Tibial nerve (tissue), 4 donors: ENCODE measurements around the gene ELMO3. TPM values are rescaled to one million over a fixed set of nuclear protein-coding genes. Genes with fewer than 3 reads are reported as not detected.

Experiments
- DNase-seq, 2 donors: peaks; one replicate each; pipeline ENCODE4 v3.0.0-alpha.2; 2019; ENCODE audit warnings: low spot score in 2 of 2
- H3K27ac ChIP-seq, 4 donors: fragments of 200-600 bp; sonication (generic) in 3 of 4; one replicate each; pipeline ENCODE4 v1.5.1; 2017 to 2019; ENCODE audit warnings: mild to moderate bottlenecking in 1 of 4
- H3K27me3 ChIP-seq, 2 donors: fragments of 200-600 bp; sonication (generic) in 1 of 2; one replicate each; pipeline versions ENCODE4 v1.5.1 to v1.6.0; 2017 to 2019
- H3K36me3 ChIP-seq, 3 donors: fragments of 200-600 bp; sonication (generic); one replicate each; pipeline ENCODE4 v1.5.1; 2018 to 2019
- H3K4me1 ChIP-seq, 4 donors: fragments of 200-600 bp; sonication (generic) in 3 of 4; one replicate each; pipeline ENCODE4 v1.5.1; 2017 to 2019
- H3K4me3 ChIP-seq, 4 donors: fragments of 200-600 bp; sonication (generic) in 3 of 4; one replicate each; pipeline ENCODE4 v1.5.1; 2017 to 2019; ENCODE audit warnings: mild to moderate bottlenecking in 1 of 4, moderate library complexity in 1 of 4
- H3K9me3 ChIP-seq, 4 donors: fragments of 200-600 bp; sonication (generic) in 3 of 4; one replicate each; pipeline ENCODE4 v1.5.1; 2017 to 2019
- CTCF ChIP-seq, 5 experiments: fragments of 200-600 bp in 3 of 5; fragments of 450-650 bp in 2 of 5; sonication (generic) in 3 of 5; IDR thresholded peaks; one replicate each; pipeline ENCODE4 v1.5.1; 2016 to 2019; ENCODE audit warnings: antibody characterized with exemption in 5 of 5, mild to moderate bottlenecking in 3 of 5, moderate library complexity in 2 of 5
- EP300 ChIP-seq, 2 donors: sonication (generic); formaldehyde crosslinking; IDR thresholded peaks; one replicate each; pipeline ENCODE4 v1.6.1; 2017; ENCODE audit warnings: antibody characterized with exemption in 2 of 2, mild to moderate bottlenecking in 1 of 2
- POLR2A ChIP-seq, 2 donors: fragments of 450-650 bp; IDR thresholded peaks; one replicate each; pipeline ENCODE4 v1.6.1; 2017; ENCODE audit warnings: antibody characterized with exemption in 2 of 2, mild to moderate bottlenecking in 2 of 2, moderate library complexity in 2 of 2
- WGBS, 2 donors: methylation state at CpG; one replicate each; pipeline ENCODE4 v1.1.5; 2018; 5-methylcytosine and 5-hydroxymethylcytosine counted together
- total RNA-seq, 4 donors: library from RNA; depleted of rRNA; stranded (reverse); fragments of >200 nt; gene quantifications; one replicate each; pipeline ENCODE4 v1.1.0, GENCODE V29; 2016

Gene ELMO3
- total RNA-seq, 4 donors from 2014 or later: 2.4 to 14.4 (median 4.4) TPM

GRCh38 chr16:67177743-67178699 lies 20.9 kb upstream of the ELMO3 start:
- H3K9me3 ChIP-seq: no peaks in the 10 kb centered on the region
- TF ChIP-seq EP300 (IDR thresholded peaks at IDR 0.05) (no peak), POLR2A (IDR thresholded peaks at IDR 0.05) (no peak), CTCF (IDR thresholded peaks at IDR 0.05) (peak in 1 of 5 experiments; percentile 39)
- H3K27me3 ChIP-seq: peaks cover 0 to 16% of the 10 kb centered on the region in 2 donors
- peak overlapping the region in 1 of 4 donors; percentile 65 for H3K27ac ChIP-seq
- peaks cover 0 to 55% (median 26%) of the 10 kb centered on the region in 4 donors for H3K4me1 ChIP-seq
- DNase-seq: no peak
- WGBS, 2 donors: 9% methylated on average over 17 to 53 of the region's 73 CpGs
- peak overlapping the region; percentile 28 to 50 (median 40) for H3K4me3 ChIP-seq
- H3K36me3 ChIP-seq: no peaks in the 10 kb centered on the region

GRCh38 chr16:67179421-67180080 lies 19.4 kb upstream of the ELMO3 start:
- Histone ChIP-seq H3K9me3 (no peaks in the 10 kb centered on the region), H3K36me3 (no peaks in the 10 kb centered on the region), H3K27ac (no peak overlapping the region), H3K4me1 (peaks cover 0 to 49% (median 16%) of the 10 kb centered on the region in 4 donors), H3K27me3 (peaks cover 0 to 14% of the 10 kb centered on the region in 2 donors), H3K4me3 (no peak overlapping the region)
- no peak for DNase-seq
- TF ChIP-seq POLR2A (IDR thresholded peaks at IDR 0.05) (no peak), EP300 (IDR thresholded peaks at IDR 0.05) (no peak), CTCF (IDR thresholded peaks at IDR 0.05) (no peak)
- 88 to 93% methylated on average over 9 to 10 of the region's 13 CpGs for WGBS, 2 donors

DNA sequence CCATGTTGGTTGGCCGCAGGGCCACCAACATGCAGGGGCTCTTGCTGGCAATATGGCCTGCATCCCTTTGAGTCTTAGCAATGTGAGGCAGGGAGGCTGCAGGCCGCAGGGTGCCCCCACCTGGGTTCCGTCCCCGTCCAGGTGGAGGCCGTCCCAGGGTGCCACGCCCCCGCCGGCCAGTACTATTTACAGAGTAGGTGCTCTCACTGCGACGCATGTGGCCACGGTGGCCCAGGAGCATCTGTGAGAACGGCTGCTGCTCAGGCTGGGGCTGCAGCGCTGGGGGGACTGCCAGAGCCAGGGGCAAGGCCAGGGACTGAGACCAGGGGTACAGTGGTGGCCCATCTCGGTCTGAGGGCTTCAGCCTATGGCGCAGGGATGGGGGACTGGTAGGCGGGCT lies 18.8 kb upstream of the ELMO3 start:
- H3K27ac ChIP-seq: no peak overlapping the region
- no peaks in the 10 kb centered on the region for H3K36me3 ChIP-seq
- 92 to 95% methylated on average over 15 to 16 of the region's 16 CpGs for WGBS, 2 donors
- no peak for DNase-seq
- no peak overlapping the region for H3K4me3 ChIP-seq
- no peaks in the 10 kb centered on the region for H3K9me3 ChIP-seq
- peaks cover 0 to 13% of the 10 kb centered on the region in 2 donors for H3K27me3 ChIP-seq
- peaks cover 0 to 49% (median 18%) of the 10 kb centered on the region in 4 donors for H3K4me1 ChIP-seq
- TF ChIP-seq POLR2A (IDR thresholded peaks at IDR 0.05): no peak
- TF ChIP-seq CTCF (IDR thresholded peaks at IDR 0.05): no peak
- TF ChIP-seq EP300 (IDR thresholded peaks at IDR 0.05): no peak

GRCh38 chr16:67181346-67181745 lies 17.6 kb upstream of the ELMO3 start:
- peaks cover 0 to 57% (median 25%) of the 10 kb centered on the region in 4 donors for H3K4me1 ChIP-seq
- H3K4me3 ChIP-seq: no peak overlapping the region
- WGBS, 2 donors: 39 to 51% methylated on average over 2 of the region's 2 CpGs
- no peaks in the 10 kb centered on the region for H3K9me3 ChIP-seq
- H3K36me3 ChIP-seq: no peaks in the 10 kb centered on the region
- peak in 1 of 2 donors; percentile 33 for DNase-seq
- peaks cover 0 to 13% of the 10 kb centered on the region in 2 donors for H3K27me3 ChIP-seq
- peak overlapping the region in 3 of 4 donors; percentile 21 to 58 (median 40) for H3K27ac ChIP-seq
- no peak for TF ChIP-seq EP300 (IDR thresholded peaks at IDR 0.05)
- TF ChIP-seq POLR2A (IDR thresholded peaks at IDR 0.05): no peak
- no peak for TF ChIP-seq CTCF (IDR thresholded peaks at IDR 0.05)
